Umbilical cord (tissue), 2 donors: ENCODE data around the gene TEX54. TPM values are rescaled to one million over a fixed set of nuclear protein-coding genes. Genes with fewer than 3 reads are reported as not detected.
"Not testable (repeated sequence)": the region's sequence is repeated elsewhere in the genome, so short reads cannot be mapped to it uniquely, and the experiment has no call there.

Experiments used
- DNase-seq: peaks from one replicate; pipeline ENCODE4 v3.0.0-alpha.2; 2015; ENCODE audit warnings: low spot score
- total RNA-seq: library from RNA; depleted of rRNA; stranded (reverse); fragments of >200 nt; gene quantifications from one replicate; pipeline ENCODE4 v1.2.3, GENCODE V29; 2014; ENCODE audit warnings: low replicate concordance; ENCODE audit not compliant: insufficient read depth

Gene TEX54
- not detected for total RNA-seq

GRCh38 chr11:62832336-62833234, at the start of gene TEX54:
Gene TEX54, minus strand, starts transcription at chr11:62832841.
- no peak for DNase-seq

GRCh38 chr11:62882431-62882749, 49.7 kb upstream of the TEX54 start:
- peak; percentile 16 for DNase-seq

GRCh38 chr11:62881579-62882430, 49.2 kb upstream of the TEX54 start:
- DNase-seq: peak; percentile 99

GRCh38 chr11:62880803-62881578, 48.4 kb upstream of the TEX54 start, which contains the start of gene SLC3A2:
Gene SLC3A2, plus strand, starts transcription at chr11:62880896. Its CDS starts 128 bp downstream, at chr11:62881024.
- DNase-seq: peak; percentile 95

- peak; percentile 75 for DNase-seq
These were observed 47.7 kb upstream of the TEX54 start for GRCh38 chr11:62880231-62880802.

GRCh38 chr11:62879235-62879978, 46.8 kb upstream of the TEX54 start:
- DNase-seq: no peak

DNA sequence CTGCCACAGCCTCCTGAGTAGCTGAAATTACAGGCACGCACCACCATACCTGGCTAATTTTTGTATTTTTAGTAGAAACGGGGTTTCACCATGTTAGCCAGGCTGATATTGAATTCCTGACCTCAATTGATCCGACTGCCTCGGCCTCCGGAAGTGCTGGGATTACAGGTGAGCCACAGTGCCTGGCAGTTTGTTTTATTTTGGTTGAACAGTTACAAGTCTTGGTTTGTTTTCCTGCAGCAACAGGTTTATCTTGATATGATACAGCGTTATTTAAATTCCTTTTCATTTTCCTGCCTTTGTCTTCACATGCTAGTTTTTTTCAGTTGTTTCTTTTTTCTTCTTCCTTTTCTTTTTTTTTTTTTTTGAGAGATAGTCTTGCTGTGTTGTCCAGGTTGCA, 44.1 kb upstream of the TEX54 start:
- DNase-seq: no peak

DNA sequence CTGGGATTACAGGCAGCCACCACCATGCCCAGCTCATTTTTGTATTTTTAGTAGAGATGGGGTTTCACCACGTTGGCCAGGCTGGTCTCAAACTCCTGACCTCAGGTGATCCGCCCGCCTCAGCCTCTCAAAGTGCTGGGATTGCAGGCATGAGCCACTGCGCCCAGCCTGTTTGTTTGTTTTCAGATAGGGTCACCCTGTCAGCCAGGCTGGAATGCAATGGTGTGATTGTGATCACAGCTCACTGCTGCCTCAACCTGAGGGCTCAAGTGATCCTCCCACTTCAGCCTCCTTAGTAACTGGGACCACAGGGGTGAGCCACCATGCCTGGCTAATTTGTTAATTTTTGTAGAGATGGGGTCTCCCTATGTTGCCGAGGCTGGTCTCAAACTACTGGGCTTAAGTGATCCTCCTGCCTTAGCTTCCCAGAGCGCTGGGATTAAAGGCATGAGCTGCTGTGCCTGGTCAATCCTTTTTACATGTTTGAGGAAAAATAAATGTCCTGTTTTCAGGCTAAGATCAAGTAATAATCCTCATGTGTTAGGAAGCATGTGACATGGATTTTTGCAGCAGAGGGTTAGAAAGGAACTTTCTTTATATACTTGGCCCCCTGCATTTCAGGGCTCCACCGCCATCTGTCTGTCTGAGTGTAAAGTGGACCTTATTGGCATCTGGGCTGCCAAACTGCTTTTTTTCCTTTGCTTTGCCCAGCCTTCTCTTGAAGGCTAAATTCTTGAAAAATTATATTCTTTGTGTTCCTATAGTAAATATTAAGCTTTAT, 43.2 kb upstream of the TEX54 start:
- DNase-seq: peak; percentile 73

GRCh38 chr11:62874851-62875250, 42.2 kb upstream of the TEX54 start:
- DNase-seq: peak; percentile 79

- DNase-seq: peak; percentile 70
These were observed 33.0 kb upstream of the TEX54 start for GRCh38 chr11:62865635-62866034.

- peak; percentile 95 for DNase-seq
These were observed 31.2 kb upstream of the TEX54 start for GRCh38 chr11:62863687-62864335.

DNA sequence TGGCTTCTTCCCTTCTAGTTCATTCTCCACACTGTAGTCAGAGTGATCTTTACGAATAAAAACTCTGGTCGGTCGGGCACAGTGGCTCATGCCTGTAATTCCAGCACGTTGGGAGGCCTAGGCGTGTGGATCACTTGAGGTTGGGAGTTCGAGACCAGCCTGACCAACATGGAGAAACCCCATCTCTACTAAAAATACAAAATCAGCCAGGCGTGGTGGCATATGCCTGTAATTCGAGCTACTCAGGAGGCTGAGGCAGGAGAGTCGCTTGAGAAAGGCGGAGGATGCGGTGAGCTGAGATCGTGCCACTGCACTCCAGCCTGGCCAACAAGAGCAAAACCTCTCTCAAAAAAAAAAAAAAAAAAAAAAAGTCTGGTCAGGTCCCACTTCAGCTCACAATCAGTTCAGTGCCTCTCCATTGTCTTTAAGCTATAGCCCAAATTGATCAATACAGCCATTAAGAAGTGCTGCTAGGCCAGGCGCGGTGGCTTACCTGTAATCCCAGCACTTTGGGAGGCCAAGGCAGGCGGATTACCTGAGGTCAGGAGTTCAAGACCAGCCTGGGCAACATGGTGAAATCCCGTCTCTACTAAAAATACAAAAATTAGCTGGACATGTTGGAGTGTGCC, 29.0 kb upstream of the TEX54 start:
- DNase-seq: not testable (repeated sequence)

DNA sequence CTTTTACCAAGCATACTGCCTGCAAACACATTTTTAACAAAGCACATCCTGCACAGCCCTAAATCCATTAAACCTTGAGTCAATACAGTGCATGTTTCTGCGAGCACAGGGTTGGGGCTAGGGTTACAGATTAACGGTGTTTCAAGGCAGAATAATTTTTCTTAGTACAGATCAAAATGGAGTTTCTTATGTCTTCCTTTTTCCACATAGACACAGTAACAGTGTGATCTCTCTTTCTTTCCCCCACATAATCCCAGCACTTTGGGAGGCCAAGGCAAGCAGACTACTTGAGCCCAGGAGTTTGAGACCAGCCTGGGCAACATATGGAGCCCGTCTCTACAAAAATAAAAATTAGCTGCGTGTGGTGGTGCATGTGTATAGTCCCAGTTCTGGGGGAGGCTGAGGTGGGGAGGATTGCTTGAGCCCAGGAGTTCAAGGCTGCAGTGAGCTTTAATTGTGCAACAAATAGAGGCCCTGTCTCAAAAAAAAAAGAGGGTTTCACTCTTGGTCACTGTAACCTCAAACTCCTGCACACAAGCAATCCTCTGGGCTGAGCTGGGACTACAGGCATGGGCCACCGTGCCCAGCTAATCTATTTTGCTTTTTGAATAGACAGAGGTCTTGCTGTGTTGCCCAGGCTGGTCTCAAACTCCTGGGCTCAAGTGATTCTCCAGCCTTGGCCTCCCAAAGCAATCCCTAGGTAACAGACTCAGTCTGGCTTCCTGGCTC, 28.4 kb upstream of the TEX54 start:
- DNase-seq: peak; percentile 61

- DNase-seq: not testable (repeated sequence)
These were observed 26.7 kb upstream of the TEX54 start for GRCh38 chr11:62859281-62859703.

DNA sequence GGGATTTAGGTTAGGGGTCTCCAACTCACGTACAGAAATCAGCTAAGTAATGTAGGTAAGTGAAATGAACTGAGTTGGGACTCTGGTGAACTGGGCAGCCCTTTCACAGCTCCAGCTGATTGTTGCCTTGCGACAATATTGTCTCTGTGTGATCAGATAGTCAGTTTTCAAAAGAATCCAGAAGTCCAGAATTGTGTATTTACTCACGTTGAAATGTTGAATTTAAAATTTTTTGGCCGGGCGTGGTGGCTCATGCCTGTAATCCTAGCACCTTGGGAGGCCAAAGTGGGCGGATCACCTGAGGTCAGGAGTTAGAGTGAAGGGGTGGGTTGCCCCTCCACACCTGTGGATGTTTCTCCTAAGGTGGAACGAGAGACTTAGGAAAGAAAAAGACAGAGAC, 25.6 kb upstream of the TEX54 start:
- DNase-seq: no peak

DNA sequence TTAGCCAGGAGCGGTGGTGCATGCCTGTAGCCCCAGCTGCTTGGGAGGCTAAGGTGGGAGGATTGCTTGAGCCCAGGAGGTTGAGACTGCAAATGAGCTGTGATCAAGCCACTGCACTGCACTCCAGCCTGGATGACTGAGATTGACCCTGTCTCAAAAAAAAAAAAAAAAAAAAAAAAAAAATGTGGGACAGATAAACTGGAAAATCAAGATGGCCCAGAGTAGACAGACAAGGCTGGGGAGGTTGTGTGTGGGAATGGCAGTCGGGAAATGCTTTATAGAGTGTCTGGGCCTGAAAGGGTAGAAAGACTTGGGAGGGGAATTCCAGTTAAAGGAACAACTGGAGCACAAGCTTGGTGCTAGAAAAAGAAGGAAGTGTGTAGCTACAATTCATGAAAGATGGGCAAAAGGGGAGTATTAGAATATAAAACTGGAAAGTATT, 24.9 kb upstream of the TEX54 start:
- DNase-seq: no peak

GRCh38 chr11:62856333-62856895, 23.8 kb upstream of the TEX54 start:
- no peak for DNase-seq
